ENCODE measurements around the gene CACNB2. TPM values are rescaled to one million over a fixed set of nuclear protein-coding genes. Genes with fewer than 3 reads are reported as not detected.

Gene CACNB2
- total RNA-seq, 1 experiment from 2014 or later: not detected

DNA sequence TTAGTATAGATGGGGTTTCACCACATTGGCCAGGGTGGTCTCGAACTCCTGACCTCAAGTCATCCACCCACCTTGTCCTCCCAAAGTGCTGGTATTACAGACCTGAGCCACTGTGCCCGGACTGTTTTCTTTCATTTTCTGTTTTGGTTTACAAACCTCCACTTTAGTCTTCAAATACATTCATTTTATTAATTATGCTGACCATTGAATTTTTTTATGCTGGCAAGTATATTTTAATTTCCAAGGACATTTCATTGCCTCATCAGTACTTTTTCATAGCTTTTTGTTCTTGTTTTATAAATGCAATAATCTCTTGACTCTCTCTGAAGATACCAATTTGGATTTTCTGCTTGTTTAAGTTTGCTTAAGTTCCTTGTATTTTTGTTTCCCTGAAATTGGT is 170.5 kb downstream of the CACNB2 start:
- TF ChIP-seq EZH2 (IDR thresholded peaks at IDR 0.05; ENCODE audit: low read depth): no peak
- TF ChIP-seq, protein P1, sequence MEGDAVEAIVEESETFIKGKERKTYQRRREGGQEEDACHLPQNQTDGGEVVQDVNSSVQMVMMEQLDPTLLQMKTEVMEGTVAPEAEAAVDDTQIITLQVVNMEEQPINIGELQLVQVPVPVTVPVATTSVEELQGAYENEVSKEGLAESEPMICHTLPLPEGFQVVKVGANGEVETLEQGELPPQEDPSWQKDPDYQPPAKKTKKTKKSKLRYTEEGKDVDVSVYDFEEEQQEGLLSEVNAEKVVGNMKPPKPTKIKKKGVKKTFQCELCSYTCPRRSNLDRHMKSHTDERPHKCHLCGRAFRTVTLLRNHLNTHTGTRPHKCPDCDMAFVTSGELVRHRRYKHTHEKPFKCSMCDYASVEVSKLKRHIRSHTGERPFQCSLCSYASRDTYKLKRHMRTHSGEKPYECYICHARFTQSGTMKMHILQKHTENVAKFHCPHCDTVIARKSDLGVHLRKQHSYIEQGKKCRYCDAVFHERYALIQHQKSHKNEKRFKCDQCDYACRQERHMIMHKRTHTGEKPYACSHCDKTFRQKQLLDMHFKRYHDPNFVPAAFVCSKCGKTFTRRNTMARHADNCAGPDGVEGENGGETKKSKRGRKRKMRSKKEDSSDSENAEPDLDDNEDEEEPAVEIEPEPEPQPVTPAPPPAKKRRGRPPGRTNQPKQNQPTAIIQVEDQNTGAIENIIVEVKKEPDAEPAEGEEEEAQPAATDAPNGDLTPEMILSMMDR (conservative IDR thresholded peaks at IDR 0.05): no peak
- intact Hi-C loops (cut with micrococcal nuclease; ENCODE audit: unreplicated experiment): no loop called here
- POLR2A ChIA-PET (ENCODE audit: unreplicated experiment): no interaction called here
- CTCF ChIA-PET: no interaction called here
- H2AFZ ChIP-seq: no peak overlapping the region
- H3K9me2 ChIP-seq (ENCODE audit: insufficient read depth): no peaks in the 10 kb centered on the region
- DNase-seq: no peak
- H3K9me3 ChIP-seq (ENCODE audit: insufficient read depth, low read depth): no peaks in the 10 kb centered on the region
- no TSS peak for BruUV-seq (replicated peaks)
- no peaks in the 10 kb centered on the region for H3F3A ChIP-seq (ENCODE audit: insufficient read depth, low read depth)
- H3K79me2 ChIP-seq (ENCODE audit: low read depth): no peaks in the 10 kb centered on the region
- H4K20me1 ChIP-seq (ENCODE audit: insufficient read depth): no peaks in the 10 kb centered on the region
- H3K4me2 ChIP-seq: no peak overlapping the region
- no peaks in the 10 kb centered on the region; the same call in 1 of the 2 replicates for H3K27me3 ChIP-seq (ENCODE audit: insufficient read depth, low read depth)
- no peaks in the 10 kb centered on the region for H3K36me3 ChIP-seq (ENCODE audit: low read depth)
- no peaks in the 10 kb centered on the region for H3K4me1 ChIP-seq (replicated peaks; ENCODE audit: insufficient read depth)
- H3K27ac ChIP-seq: no peak overlapping the region
- no peak overlapping the region for H3K4me3 ChIP-seq

DNA sequence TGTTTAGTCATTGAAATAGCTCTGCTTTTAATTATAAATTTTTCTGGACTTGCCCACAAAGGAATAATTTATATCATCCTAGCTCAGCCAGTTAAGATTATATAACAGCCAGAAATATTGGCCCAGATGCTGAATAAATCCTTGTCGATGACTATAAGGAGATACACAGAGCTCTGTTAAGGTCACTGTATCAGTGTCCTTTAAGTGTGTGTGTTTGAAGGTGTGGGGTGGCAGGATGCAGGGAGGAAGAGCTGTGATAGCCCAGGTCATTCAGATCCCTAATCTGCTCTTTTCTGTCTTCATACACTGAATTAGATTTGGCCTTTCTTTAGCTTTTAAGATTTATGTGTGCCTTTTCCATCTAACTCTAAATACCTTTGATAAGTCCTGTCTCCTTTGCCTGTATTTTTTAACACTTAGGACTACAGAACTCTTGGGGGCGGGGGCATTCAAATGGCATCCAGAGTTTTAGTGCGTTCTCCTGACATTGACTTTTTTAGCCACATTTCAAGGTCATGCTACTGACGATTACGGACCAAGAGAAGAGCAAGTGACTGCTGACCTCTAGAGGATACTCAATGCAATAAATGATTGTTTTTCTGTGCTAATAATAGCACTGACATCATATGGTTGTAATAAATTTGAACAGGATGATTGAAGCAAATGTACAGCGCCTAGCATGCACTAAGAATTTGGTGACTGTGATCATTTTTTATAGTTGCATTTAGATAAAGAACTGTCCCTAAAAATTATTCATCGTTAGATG is 172.3 kb downstream of the CACNB2 start:
- no TSS peak for BruUV-seq (replicated peaks)
- intact Hi-C loops (cut with micrococcal nuclease; ENCODE audit: unreplicated experiment): no loop called here

DNA sequence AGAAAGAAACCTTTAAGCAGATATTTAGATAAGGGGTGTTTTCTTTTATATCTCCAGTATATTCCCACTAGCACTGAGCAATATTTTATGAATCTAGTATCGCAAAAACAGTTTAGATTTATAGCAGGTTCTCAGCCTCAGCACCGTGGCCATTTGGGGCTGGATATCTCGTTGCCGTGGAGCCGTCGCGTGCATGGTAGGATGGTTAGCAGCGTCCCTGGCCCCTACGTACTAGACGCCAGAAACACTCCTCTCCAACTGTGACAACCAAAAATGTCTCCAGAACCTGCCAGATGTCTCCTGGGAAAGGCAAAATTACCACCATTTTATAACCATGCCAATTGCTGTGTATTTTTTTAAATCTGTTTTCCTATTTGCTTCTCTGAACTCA is 172.9 kb downstream of the CACNB2 start:
- Histone ChIP-seq H3K27ac (no peak overlapping the region), H2AFZ (no peak overlapping the region), H3F3A (ENCODE audit: insufficient read depth, low read depth) (no peaks in the 10 kb centered on the region), H3K79me2 (ENCODE audit: low read depth) (no peaks in the 10 kb centered on the region), H3K36me3 (ENCODE audit: low read depth) (no peaks in the 10 kb centered on the region), H4K20me1 (ENCODE audit: insufficient read depth) (no peaks in the 10 kb centered on the region), H3K4me2 (no peak overlapping the region), H3K27me3 (ENCODE audit: insufficient read depth, low read depth) (no peaks in the 10 kb centered on the region; the same call in 1 of the 2 replicates), H3K4me3 (no peak overlapping the region), H3K4me1 (replicated peaks; ENCODE audit: insufficient read depth) (no peaks in the 10 kb centered on the region), H3K9me3 (ENCODE audit: insufficient read depth, low read depth) (no peaks in the 10 kb centered on the region), H3K9me2 (ENCODE audit: insufficient read depth) (no peaks in the 10 kb centered on the region)
- TF ChIP-seq, protein P1 (conservative IDR thresholded peaks at IDR 0.05): no peak
- no peak for TF ChIP-seq EZH2 (IDR thresholded peaks at IDR 0.05; ENCODE audit: low read depth)
- intact Hi-C loops (cut with micrococcal nuclease; ENCODE audit: unreplicated experiment): no loop called here
- ChIA-PET POLR2A (ENCODE audit: unreplicated experiment) (no interaction called here), CTCF (no interaction called here)
- no TSS peak for BruUV-seq (replicated peaks)
- DNase-seq: no peak

More for the DNA sequence above, 172.3 kb downstream of the CACNB2 start:
- no peaks in the 10 kb centered on the region; the same call in 1 of the 2 replicates for H3K27me3 ChIP-seq (ENCODE audit: insufficient read depth, low read depth)
- no peaks in the 10 kb centered on the region for H3K9me3 ChIP-seq (ENCODE audit: insufficient read depth, low read depth)
- H4K20me1 ChIP-seq (ENCODE audit: insufficient read depth): no peaks in the 10 kb centered on the region
- TF ChIP-seq, protein P1 (conservative IDR thresholded peaks at IDR 0.05): peak; percentile 47; the same call in 1 of the 2 replicates
- TF ChIP-seq EZH2 (IDR thresholded peaks at IDR 0.05; ENCODE audit: low read depth): no peak
- H3K79me2 ChIP-seq (ENCODE audit: low read depth): no peaks in the 10 kb centered on the region
- H3K9me2 ChIP-seq (ENCODE audit: insufficient read depth): no peaks in the 10 kb centered on the region
- no peak overlapping the region for H3K27ac ChIP-seq
- no peak overlapping the region for H3K4me2 ChIP-seq
- CTCF ChIA-PET: interaction anchor here (0.5 kb wide), 1 partner anchor 16 kb away, joined by 3 read pairs; no protein-coding TSS in a partner anchor
- H2AFZ ChIP-seq: no peak overlapping the region
- POLR2A ChIA-PET (ENCODE audit: unreplicated experiment): interaction anchor here (0.5 kb wide), 1 partner anchor 1495 kb away, joined by 3 read pairs; no protein-coding TSS in a partner anchor
- no peaks in the 10 kb centered on the region for H3K36me3 ChIP-seq (ENCODE audit: low read depth)
- H3K4me1 ChIP-seq (replicated peaks; ENCODE audit: insufficient read depth): no peaks in the 10 kb centered on the region
- no peak overlapping the region for H3K4me3 ChIP-seq
- no peaks in the 10 kb centered on the region for H3F3A ChIP-seq (ENCODE audit: insufficient read depth, low read depth)
- DNase-seq: no peak
